ENCODE results near the gene MED8.

DNA sequence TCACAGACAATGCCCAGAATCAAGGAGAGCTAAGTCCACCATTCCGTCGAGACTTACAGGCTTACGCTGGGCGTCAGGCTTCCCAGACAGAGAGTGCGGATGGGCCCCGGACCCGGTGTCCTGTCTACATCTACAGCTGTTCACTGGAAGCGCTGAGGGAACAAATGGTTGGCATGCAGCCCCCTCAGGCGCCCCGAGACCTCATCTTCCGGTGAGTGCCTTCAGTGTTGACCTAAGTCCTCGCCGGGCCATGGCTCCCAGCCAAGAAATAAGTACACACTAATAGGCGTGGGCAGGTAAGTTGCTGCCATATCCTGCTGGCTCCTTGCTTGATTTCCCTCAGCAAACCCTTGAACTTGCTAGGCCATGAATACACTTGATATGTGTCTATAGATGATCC is 37.9 kb upstream of the MED8 start:
- TF ChIP-seq, protein P1, sequence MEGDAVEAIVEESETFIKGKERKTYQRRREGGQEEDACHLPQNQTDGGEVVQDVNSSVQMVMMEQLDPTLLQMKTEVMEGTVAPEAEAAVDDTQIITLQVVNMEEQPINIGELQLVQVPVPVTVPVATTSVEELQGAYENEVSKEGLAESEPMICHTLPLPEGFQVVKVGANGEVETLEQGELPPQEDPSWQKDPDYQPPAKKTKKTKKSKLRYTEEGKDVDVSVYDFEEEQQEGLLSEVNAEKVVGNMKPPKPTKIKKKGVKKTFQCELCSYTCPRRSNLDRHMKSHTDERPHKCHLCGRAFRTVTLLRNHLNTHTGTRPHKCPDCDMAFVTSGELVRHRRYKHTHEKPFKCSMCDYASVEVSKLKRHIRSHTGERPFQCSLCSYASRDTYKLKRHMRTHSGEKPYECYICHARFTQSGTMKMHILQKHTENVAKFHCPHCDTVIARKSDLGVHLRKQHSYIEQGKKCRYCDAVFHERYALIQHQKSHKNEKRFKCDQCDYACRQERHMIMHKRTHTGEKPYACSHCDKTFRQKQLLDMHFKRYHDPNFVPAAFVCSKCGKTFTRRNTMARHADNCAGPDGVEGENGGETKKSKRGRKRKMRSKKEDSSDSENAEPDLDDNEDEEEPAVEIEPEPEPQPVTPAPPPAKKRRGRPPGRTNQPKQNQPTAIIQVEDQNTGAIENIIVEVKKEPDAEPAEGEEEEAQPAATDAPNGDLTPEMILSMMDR (conservative IDR thresholded peaks at IDR 0.05; ENCODE audit: low read depth, low read length), result no peak
- no peak for TF ChIP-seq EZH2 (IDR thresholded peaks at IDR 0.05; ENCODE audit: borderline replicate concordance, low read depth, low read length, poor library complexity, severe bottlenecking)

All from A673 (cell line).